Mucosa of stomach (tissue), 1 donor: ENCODE results near the gene COPS2.
"Not testable (repeated sequence)": the region's sequence is repeated elsewhere in the genome, so short reads cannot be mapped to it uniquely, and the experiment has no call there.

ENCODE experiments used
- H3K27me3 ChIP-seq: one replicate; pipeline ENCODE4 v1.7.0; 2013; ENCODE audit warnings: mild to moderate bottlenecking, low read length; ENCODE audit not compliant: control insufficient read depth, insufficient read depth
- H3K36me3 ChIP-seq: one replicate; pipeline ENCODE4 v1.7.0; 2013; ENCODE audit warnings: low read length; ENCODE audit not compliant: control insufficient read depth, insufficient read depth
- H3K4me1 ChIP-seq: one replicate; pipeline ENCODE4 v1.7.0; 2013; ENCODE audit warnings: mild to moderate bottlenecking, low read length; ENCODE audit not compliant: control insufficient read depth, insufficient read depth
- H3K4me3 ChIP-seq: one replicate; pipeline ENCODE4 v1.7.0; 2013; ENCODE audit warnings: low read length
- H3K9ac ChIP-seq: one replicate; pipeline ENCODE4 v1.7.0; 2013; ENCODE audit warnings: mild to moderate bottlenecking, low read length, moderate library complexity
- H3K9me3 ChIP-seq: one replicate; pipeline ENCODE4 v1.7.0; 2013; ENCODE audit warnings: mild to moderate bottlenecking, low read length, moderate library complexity; ENCODE audit not compliant: control insufficient read depth
- donor health status: Pancreatic carcinoma.

Gene COPS2

GRCh38 chr15:49155110-49155833, at the start of gene COPS2:
TSS of gene COPS2 (minus strand) at chr15:49155599. CDS start at chr15:49155578, 21 bp downstream.
- Histone ChIP-seq H3K36me3 (no peaks in the 10 kb centered on the region), H3K9ac (peak within 1 kb of the TSS; percentile 95), H3K4me3 (peak within 1 kb of the TSS; percentile 76), H3K9me3 (no peaks in the 10 kb centered on the region), H3K27me3 (no peaks in the 10 kb centered on the region), H3K4me1 (no peaks in the 10 kb centered on the region)

DNA sequence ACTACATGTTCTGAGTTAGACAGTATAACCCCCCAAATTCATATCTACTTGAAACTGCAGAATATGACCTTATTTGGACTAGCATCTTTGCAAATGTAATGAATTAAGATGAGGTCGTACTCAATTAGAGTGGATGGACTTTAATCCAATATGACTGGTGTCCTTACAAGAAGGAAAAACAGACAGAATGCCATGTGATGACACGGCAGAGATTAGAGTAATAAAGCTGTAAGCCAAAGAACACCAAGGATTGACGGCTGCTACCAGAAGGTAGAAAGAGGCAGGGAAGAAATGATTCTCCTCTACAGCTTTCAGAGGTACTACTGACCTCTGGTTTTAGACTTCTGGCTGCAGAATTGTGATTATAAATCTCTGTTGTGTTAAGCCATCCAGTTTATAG, 44.9 kb upstream of the COPS2 start:
- no peaks in the 10 kb centered on the region for H3K9me3 ChIP-seq
- H3K4me3 ChIP-seq = no peak overlapping the region
- no peaks in the 10 kb centered on the region for H3K4me1 ChIP-seq
- H3K36me3 ChIP-seq = no peaks in the 10 kb centered on the region
- H3K27me3 ChIP-seq = no peaks in the 10 kb centered on the region
- no peak overlapping the region for H3K9ac ChIP-seq

DNA sequence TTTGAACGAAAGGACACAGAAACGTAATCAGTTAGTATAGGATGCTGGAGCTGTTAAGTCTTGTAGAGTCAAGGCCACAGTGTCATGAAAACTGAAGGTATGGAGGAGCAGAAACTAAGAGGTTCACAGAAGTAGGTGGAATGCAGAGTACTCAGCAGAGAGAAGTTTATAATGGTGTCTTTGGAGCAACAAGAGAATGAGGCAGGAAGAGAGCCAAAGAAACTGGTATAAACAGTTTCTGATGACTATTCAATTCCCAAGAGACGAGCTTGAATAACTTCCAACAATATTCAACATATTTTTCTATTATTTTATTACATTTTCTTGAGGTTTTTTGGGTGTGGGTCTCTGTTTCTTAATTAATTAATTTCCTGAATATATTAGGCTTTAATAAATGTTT, 44.3 kb upstream of the COPS2 start:
- Histone ChIP-seq H3K9me3 (no peaks in the 10 kb centered on the region), H3K36me3 (no peaks in the 10 kb centered on the region), H3K4me3 (no peak overlapping the region), H3K9ac (no peak overlapping the region), H3K27me3 (no peaks in the 10 kb centered on the region), H3K4me1 (no peaks in the 10 kb centered on the region)

DNA sequence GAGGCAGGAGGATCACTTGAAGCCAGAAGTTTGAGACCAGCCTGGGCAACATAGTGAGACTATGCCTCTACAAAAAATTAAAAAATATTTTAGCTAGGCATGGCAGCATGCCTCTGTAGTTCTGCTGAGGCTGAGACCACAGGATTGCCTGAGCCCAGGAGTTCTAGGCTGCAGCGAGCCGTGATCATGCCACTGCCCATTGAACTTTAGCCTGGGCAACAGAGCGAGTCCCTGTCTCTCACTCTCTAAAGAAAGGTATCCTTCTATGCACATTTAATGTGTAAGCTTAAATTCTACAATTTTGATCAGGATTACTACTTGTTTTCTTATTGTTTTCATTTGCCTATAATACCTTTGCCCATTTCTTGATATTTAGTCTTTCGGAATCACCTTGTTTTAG, 41.5 kb upstream of the COPS2 start:
- no peaks in the 10 kb centered on the region for H3K36me3 ChIP-seq
- H3K9ac ChIP-seq = no peak overlapping the region
- H3K9me3 ChIP-seq = no peaks in the 10 kb centered on the region
- no peaks in the 10 kb centered on the region for H3K27me3 ChIP-seq
- H3K4me1 ChIP-seq = no peaks in the 10 kb centered on the region
- no peak overlapping the region for H3K4me3 ChIP-seq

- Histone ChIP-seq H3K9me3 (no peaks in the 10 kb centered on the region), H3K4me3 (no peak overlapping the region), H3K4me1 (no peaks in the 10 kb centered on the region), H3K27me3 (no peaks in the 10 kb centered on the region), H3K36me3 (no peaks in the 10 kb centered on the region), H3K9ac (no peak overlapping the region)
Observed at GRCh38 chr15:49191892-49192291, 36.5 kb upstream of the COPS2 start.

- Histone ChIP-seq H3K4me3 (no peak overlapping the region), H3K4me1 (no peaks in the 10 kb centered on the region), H3K27me3 (no peaks in the 10 kb centered on the region), H3K9ac (no peak overlapping the region), H3K36me3 (no peaks in the 10 kb centered on the region), H3K9me3 (no peaks in the 10 kb centered on the region)
Observed at GRCh38 chr15:49190586-49190985, 35.2 kb upstream of the COPS2 start.

DNA sequence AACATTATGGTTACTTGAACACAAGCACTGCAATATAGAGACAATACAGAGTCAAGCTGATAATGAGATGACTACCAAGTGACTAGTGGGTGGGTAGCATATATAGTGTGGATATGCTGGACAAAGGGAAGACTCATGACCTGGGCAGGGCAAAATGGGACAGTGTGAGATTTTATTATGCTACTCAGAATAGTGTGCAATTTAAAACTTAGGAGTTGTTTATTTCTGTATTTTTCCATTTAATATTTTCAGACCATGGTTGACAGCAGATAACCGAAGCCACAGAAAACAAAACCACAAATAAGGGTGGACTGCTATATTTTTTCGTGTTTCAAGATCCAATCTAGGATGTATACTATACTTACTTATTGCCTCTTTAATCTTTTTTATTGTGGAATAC, 34.2 kb upstream of the COPS2 start:
- no peaks in the 10 kb centered on the region for H3K36me3 ChIP-seq
- no peaks in the 10 kb centered on the region for H3K27me3 ChIP-seq
- H3K4me1 ChIP-seq = no peaks in the 10 kb centered on the region
- H3K9ac ChIP-seq = no peak overlapping the region
- no peaks in the 10 kb centered on the region for H3K9me3 ChIP-seq
- no peak overlapping the region for H3K4me3 ChIP-seq

DNA sequence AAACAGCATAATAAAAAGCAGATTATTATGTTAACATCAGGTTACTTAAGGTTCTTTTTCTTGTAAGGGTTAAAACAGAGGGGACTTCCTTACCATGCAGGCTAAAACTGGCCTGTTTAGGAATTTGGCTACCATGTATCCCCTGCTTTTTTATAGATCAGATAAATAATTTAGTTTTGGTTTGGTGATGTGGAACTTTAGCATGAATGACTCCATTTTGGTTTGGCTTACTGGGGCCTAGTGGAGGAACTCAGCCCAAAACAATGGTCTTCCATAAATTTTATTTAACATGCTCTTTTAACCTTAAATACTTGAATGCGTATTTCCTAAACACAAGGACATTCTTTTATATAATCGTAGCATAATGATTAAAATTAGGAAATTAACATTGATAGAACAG, 33.5 kb upstream of the COPS2 start:
- Histone ChIP-seq H3K27me3 (no peaks in the 10 kb centered on the region), H3K9ac (no peak overlapping the region)

GRCh38 chr15:49187549-49188245, 32.3 kb upstream of the COPS2 start:
- Histone ChIP-seq H3K4me1 (no peaks in the 10 kb centered on the region), H3K36me3 (no peaks in the 10 kb centered on the region), H3K9me3 (no peaks in the 10 kb centered on the region), H3K27me3 (no peaks in the 10 kb centered on the region), H3K4me3 (no peak overlapping the region), H3K9ac (no peak overlapping the region)

More for the DNA sequence above, 33.5 kb upstream of the COPS2 start:
- no peak overlapping the region for H3K4me3 ChIP-seq
- H3K4me1 ChIP-seq = no peaks in the 10 kb centered on the region
- H3K9me3 ChIP-seq = no peaks in the 10 kb centered on the region
- H3K36me3 ChIP-seq = no peaks in the 10 kb centered on the region

DNA sequence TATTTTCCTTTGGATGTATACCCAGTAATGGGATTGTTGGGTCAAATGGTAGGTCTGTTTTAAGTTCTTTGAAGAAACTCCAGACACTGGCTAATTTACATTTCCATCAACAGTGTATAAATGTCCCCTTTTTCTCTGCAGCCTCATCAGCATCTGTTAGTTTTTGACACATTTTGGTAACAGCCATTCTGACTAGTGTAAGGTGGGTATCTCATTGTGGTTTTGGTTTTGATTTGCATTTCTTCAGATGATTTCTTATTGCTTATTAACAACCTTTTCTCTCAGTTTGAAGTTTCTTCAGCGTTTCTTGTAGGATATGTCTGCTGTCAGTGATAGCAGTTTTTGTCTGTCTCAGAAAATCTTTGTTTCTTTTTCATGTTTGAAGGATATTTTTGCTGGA, 30.1 kb upstream of the COPS2 start:
- H3K9ac ChIP-seq = no peak overlapping the region
- H3K27me3 ChIP-seq = no peaks in the 10 kb centered on the region
- no peak overlapping the region for H3K4me3 ChIP-seq

GRCh38 chr15:49183741-49184140, 28.3 kb upstream of the COPS2 start:
- H3K27me3 ChIP-seq, H3K4me3 ChIP-seq, H3K9me3 ChIP-seq, H3K9ac ChIP-seq, H3K36me3 ChIP-seq, H3K4me1 ChIP-seq: not testable (repeated sequence)

More for the DNA sequence above, 30.1 kb upstream of the COPS2 start:
- Histone ChIP-seq H3K36me3 (no peaks in the 10 kb centered on the region), H3K9me3 (no peaks in the 10 kb centered on the region), H3K4me1 (no peaks in the 10 kb centered on the region)

DNA sequence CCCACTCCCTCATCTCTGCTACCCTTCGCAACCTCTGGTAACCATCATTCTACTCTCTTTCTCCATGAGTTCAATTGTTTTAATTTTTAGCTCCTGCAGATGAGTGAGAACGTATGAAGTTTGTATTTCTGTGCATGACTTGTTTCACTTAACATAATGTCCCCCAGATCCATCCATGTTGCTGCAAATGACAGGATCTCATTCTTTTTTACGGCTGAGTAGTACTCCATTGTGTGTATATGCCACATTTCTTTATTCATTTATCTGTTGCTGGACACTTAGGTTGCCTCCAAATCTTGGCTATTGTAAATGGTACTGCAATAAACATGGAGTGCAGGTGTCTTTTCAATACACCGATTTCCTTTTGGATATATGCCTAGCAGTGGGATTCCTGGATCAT, 26.7 kb upstream of the COPS2 start:
- Histone ChIP-seq H3K9me3 (no peaks in the 10 kb centered on the region), H3K4me3 (no peak overlapping the region), H3K27me3 (no peaks in the 10 kb centered on the region), H3K9ac (no peak overlapping the region), H3K4me1 (no peaks in the 10 kb centered on the region), H3K36me3 (no peaks in the 10 kb centered on the region)
